ENCODE measurements around the gene REX1BD.
"Not testable (repeated sequence)": the region's sequence is repeated elsewhere in the genome, so short reads cannot be mapped to it uniquely, and the experiment has no call there.

REX1BD gene

GRCh38 chr19:18588611-18589379, at the start of gene REX1BD:
TSS of gene REX1BD (plus strand) at chr19:18588798. CDS start at chr19:18588802, 4 bp downstream.
- DNase-seq: peak; percentile 54

DNA sequence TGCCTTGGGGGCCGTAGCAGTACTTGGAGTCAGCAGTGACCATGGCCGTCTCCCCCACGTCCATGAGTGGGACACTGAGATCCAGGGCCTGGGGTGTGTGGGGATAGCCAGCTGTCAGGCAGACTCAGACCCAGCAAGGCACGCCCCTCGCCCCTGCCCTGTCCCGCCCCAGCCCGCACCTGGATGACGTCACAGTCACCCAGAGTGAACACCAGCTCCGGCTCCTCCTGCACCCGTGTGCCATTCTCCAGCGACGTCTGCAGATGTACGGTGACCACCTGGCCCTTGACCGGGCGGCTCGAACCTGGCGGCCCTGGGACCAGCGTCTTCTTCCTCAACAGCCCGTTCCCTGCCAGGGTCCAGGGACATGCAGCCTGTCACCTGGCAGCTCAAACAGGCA, 49.2 kb upstream of the REX1BD start:
- H3K4me3 ChIP-seq (ENCODE audit: low read depth, low read length): no peak overlapping the region
- peaks cover 43% of the 10 kb centered on the region for H3K36me3 ChIP-seq (replicated peaks)

More at GRCh38 chr19:18588611-18589379, at the start of gene REX1BD:
- in situ Hi-C loops (cut with HindIII; ENCODE audit: low pct_ligation_motif_present, low sequenced_read_pairs): loop anchor here (25.0 kb wide), 1 partner anchor 274 kb away; no protein-coding TSS in a partner anchor
- Histone ChIP-seq H3K27me3 (replicated peaks) (no peaks in the 10 kb centered on the region), H3K36me3 (replicated peaks) (peaks cover 6% of the 10 kb centered on the region), H3K4me3 (ENCODE audit: low read depth, low read length) (peak within 1 kb of the TSS; percentile 71), H3K27ac (peak within 1 kb of the TSS; percentile 73)
- peak; percentile 85 for TF ChIP-seq CTCF (IDR thresholded peaks at IDR 0.05; ENCODE audit: low read depth, low read length, missing control alignments)

GRCh38 chr19:18540200-18540599, 48.4 kb upstream of the REX1BD start:
- H3K36me3 ChIP-seq (replicated peaks): peaks cover 43% of the 10 kb centered on the region
- DNase-seq; H3K4me3 ChIP-seq (ENCODE audit: low read depth, low read length); in situ Hi-C loops (cut with HindIII; ENCODE audit: low pct_ligation_motif_present, low sequenced_read_pairs); H3K27me3 ChIP-seq (replicated peaks); H3K27ac ChIP-seq: not testable (repeated sequence)

More for the DNA sequence above, 49.2 kb upstream of the REX1BD start:
- Histone ChIP-seq H3K27me3 (replicated peaks) (no peaks in the 10 kb centered on the region), H3K27ac (no peak overlapping the region)
- in situ Hi-C loops (cut with HindIII; ENCODE audit: low pct_ligation_motif_present, low sequenced_read_pairs): no loop called here
- no peak for DNase-seq
- no peak for TF ChIP-seq CTCF (IDR thresholded peaks at IDR 0.05; ENCODE audit: low read depth, low read length, missing control alignments)

- Histone ChIP-seq H3K27me3 (replicated peaks) (no peaks in the 10 kb centered on the region), H3K4me3 (ENCODE audit: low read depth, low read length) (no peak overlapping the region), H3K27ac (no peak overlapping the region), H3K36me3 (replicated peaks) (peaks cover 37% of the 10 kb centered on the region)
- no peak for DNase-seq
- in situ Hi-C loops (cut with HindIII; ENCODE audit: low pct_ligation_motif_present, low sequenced_read_pairs): no loop called here
- TF ChIP-seq CTCF (IDR thresholded peaks at IDR 0.05; ENCODE audit: low read depth, low read length, missing control alignments): no peak
These were observed 47.2 kb upstream of the REX1BD start for GRCh38 chr19:18541258-18541991.

DNA sequence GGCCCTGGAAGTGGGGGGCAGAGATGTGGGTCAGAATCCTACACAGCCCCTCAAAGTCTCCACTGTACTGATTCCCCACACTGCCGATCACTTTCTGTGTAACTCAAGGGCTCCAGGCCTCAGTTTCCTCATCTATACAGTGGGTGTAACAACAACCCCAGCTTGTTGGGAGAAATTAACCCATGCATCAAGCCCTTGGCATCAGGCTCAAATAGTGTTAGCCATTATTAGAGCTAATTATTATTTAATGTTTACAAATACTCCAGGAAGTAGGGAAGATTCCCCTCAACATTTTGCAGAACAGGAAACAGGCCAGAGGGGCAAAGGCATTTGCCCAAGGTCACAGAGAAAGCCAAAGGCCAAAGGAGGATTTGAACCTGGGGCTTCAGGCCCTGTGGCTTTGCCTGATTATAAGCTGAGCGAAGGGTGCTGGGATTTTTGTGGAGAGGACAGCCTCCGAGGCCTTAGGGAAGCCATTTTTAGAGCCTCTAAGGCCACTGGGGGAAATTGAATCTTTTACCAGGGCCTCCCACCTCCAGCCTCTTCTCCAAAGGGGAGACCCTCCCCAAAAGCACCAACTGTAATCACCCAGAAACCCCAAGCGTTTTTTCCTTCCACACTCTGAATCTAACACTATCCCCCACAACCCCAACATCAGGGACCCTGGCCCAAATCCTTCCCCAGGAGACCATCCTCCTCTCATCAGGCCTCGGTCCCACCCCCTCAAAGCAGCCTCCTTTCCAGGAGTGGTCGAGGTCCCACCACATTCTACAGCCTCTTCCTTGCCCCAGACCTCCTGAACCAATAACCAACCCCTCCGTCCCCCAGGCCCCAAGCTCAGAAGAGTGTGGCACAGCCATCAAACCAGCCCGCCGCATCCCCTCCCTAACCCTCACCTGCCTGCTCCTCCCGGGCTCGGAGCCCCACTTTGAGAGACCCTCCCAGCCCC, 46.3 kb upstream of the REX1BD start:
- Histone ChIP-seq H3K4me3 (ENCODE audit: low read depth, low read length) (peak overlapping the region; percentile 80), H3K36me3 (replicated peaks) (peaks cover 30% of the 10 kb centered on the region), H3K27me3 (replicated peaks) (no peaks in the 10 kb centered on the region), H3K27ac (no peak overlapping the region)
- DNase-seq: no peak
- in situ Hi-C loops (cut with HindIII; ENCODE audit: low pct_ligation_motif_present, low sequenced_read_pairs): no loop called here
- TF ChIP-seq CTCF (IDR thresholded peaks at IDR 0.05; ENCODE audit: low read depth, low read length, missing control alignments): no peak
